OCI-LY1 (cell line): Measurements from ENCODE around the gene GLB1L.

Experiments
- H2AFZ ChIP-seq: fragments of 200-600 bp; sonication (generic), shearing (Covaris generic); 2 replicates; pipeline ENCODE4 v1.6.0; 2014; ENCODE audit warnings: antibody characterized with exemption, mild to moderate bottlenecking, low read length
- H3F3A ChIP-seq: fragments of 200-600 bp; sonication (generic), shearing (Covaris generic); 2 replicates; pipeline ENCODE4 v1.6.0; 2014; ENCODE audit warnings: mild to moderate bottlenecking, antibody characterized with exemption, low read length, moderate library complexity; ENCODE audit not compliant: insufficient read depth
- H3K27ac ChIP-seq: fragments of 200-600 bp; sonication (generic); 2 replicates; pipeline ENCODE4 v1.5.1; 2014; ENCODE audit warnings: low read length, mixed run types, mild to moderate bottlenecking, low read depth; ENCODE audit not compliant: poor library complexity, severe bottlenecking
- H3K27me3 ChIP-seq: fragments of 200-600 bp; sonication (generic); 2 replicates; pipeline ENCODE4 v1.6.0; 2014; ENCODE audit warnings: antibody characterized with exemption, mild to moderate bottlenecking, low read length, moderate library complexity; ENCODE audit not compliant: insufficient read depth
- H3K36me3 ChIP-seq: fragments of 200-600 bp; sonication (generic); 2 replicates; pipeline ENCODE4 v1.6.1; 2014; ENCODE audit warnings: mild to moderate bottlenecking, antibody characterized with exemption, low read length, moderate library complexity, mixed read lengths; ENCODE audit not compliant: insufficient read depth
- H3K4me1 ChIP-seq: fragments of 200-600 bp; sonication (generic); 2 replicates; pipeline ENCODE4 v1.5.1; 2014; ENCODE audit warnings: mild to moderate bottlenecking, low read length, moderate library complexity; ENCODE audit not compliant: insufficient read depth, severe bottlenecking
- H3K4me2 ChIP-seq: fragments of 200-600 bp; sonication (generic), shearing (Covaris generic); 2 replicates; pipeline ENCODE4 v1.6.1; 2014; ENCODE audit warnings: low read length
- H3K4me3 ChIP-seq: fragments of 200-600 bp; sonication (generic); 2 replicates; pipeline ENCODE4 v1.5.1; 2014; ENCODE audit warnings: low read length, low read depth, mild to moderate bottlenecking, mixed read lengths; ENCODE audit not compliant: poor library complexity, severe bottlenecking
- H3K79me2 ChIP-seq: fragments of 200-600 bp; shearing (Covaris generic); 2 replicates; pipeline ENCODE4 v1.6.1; 2016; ENCODE audit warnings: mixed run types, low read length, mixed read lengths; ENCODE audit not compliant: insufficient read depth
- H3K9ac ChIP-seq: fragments of 200-600 bp; sonication (generic), shearing (Covaris generic); 2 replicates; pipeline ENCODE4 v1.6.1; 2014; ENCODE audit warnings: mild to moderate bottlenecking, low read length, mixed read lengths
- H3K9me2 ChIP-seq: fragments of 200-600 bp; sonication (generic), shearing (Covaris generic); 2 replicates; pipeline ENCODE4 v1.6.1; 2014; ENCODE audit warnings: low read depth, mild to moderate bottlenecking, low read length, mixed read lengths
- H3K9me3 ChIP-seq: fragments of 200-600 bp; shearing (Covaris generic); 2 replicates; pipeline ENCODE4 v1.6.1; 2014; ENCODE audit warnings: low read length, mixed read lengths
- H4K20me1 ChIP-seq: fragments of 200-600 bp; sonication (generic), shearing (Covaris generic); 2 replicates; pipeline ENCODE4 v1.6.0; 2016; ENCODE audit warnings: mild to moderate bottlenecking, low read length; ENCODE audit not compliant: insufficient read depth
- EZH2 ChIP-seq: fragments of 200-600 bp; sonication (generic), shearing (Covaris generic); IDR thresholded peaks from 2 replicates; pipeline ENCODE4 v1.8.0; 2017; ENCODE audit warnings: borderline replicate concordance, mixed run types, mild to moderate bottlenecking, antibody characterized with exemption, low read length, moderate library complexity, mixed read lengths
- TF ChIP-seq, protein P1 (sequence below): fragments of 200-600 bp; sonication (generic), shearing (Covaris generic); IDR thresholded peaks from 2 replicates; pipeline ENCODE4 v1.5.1; 2017; ENCODE audit warnings: mild to moderate bottlenecking, antibody characterized with exemption, low read length, moderate library complexity, mixed read lengths

The GLB1L gene

DNA sequence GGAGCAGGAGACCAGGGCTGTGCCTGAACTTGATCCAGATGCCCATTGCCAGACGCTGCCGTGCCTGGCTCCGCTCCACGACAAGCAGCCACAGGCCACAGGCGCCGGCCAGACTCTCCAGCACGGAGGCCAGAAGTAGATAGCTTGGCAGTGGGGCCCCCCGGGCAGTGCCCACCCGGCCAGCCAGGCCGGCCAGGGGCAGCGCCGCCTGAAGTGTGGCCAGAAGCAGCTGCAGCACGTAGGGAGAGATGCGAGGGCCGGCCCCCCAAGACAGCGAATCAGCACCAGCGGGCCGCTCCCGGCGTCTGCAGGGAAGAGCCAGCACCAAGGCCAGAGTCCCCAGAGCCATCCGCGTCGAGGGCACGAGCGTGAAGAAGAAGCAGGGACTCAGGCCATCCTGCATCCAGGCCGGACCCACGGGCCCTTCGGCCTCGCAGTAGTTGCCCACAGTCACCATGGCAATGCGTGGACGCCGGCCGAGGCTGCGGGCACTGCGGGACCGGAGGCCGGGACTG lies 27.0 kb downstream of the GLB1L start:
- Histone ChIP-seq H3K27ac (peak overlapping the region; percentile 54), H3K79me2 (no peaks in the 10 kb centered on the region), H3K4me1 (peaks cover 21% of the 10 kb centered on the region), H2AFZ (no peak overlapping the region), H3K9me2 (no peaks in the 10 kb centered on the region), H3K4me3 (peak overlapping the region; percentile 84), H4K20me1 (no peaks in the 10 kb centered on the region), H3K36me3 (peaks cover 70% of the 10 kb centered on the region; the same call in 1 of the 2 replicates), H3K9ac (peak overlapping the region; percentile 86), H3F3A (no peaks in the 10 kb centered on the region), H3K4me2 (peak overlapping the region; percentile 92), H3K27me3 (no peaks in the 10 kb centered on the region), H3K9me3 (no peaks in the 10 kb centered on the region)
- TF ChIP-seq EZH2: no peak
- TF ChIP-seq, protein P1, sequence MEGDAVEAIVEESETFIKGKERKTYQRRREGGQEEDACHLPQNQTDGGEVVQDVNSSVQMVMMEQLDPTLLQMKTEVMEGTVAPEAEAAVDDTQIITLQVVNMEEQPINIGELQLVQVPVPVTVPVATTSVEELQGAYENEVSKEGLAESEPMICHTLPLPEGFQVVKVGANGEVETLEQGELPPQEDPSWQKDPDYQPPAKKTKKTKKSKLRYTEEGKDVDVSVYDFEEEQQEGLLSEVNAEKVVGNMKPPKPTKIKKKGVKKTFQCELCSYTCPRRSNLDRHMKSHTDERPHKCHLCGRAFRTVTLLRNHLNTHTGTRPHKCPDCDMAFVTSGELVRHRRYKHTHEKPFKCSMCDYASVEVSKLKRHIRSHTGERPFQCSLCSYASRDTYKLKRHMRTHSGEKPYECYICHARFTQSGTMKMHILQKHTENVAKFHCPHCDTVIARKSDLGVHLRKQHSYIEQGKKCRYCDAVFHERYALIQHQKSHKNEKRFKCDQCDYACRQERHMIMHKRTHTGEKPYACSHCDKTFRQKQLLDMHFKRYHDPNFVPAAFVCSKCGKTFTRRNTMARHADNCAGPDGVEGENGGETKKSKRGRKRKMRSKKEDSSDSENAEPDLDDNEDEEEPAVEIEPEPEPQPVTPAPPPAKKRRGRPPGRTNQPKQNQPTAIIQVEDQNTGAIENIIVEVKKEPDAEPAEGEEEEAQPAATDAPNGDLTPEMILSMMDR: no peak

DNA sequence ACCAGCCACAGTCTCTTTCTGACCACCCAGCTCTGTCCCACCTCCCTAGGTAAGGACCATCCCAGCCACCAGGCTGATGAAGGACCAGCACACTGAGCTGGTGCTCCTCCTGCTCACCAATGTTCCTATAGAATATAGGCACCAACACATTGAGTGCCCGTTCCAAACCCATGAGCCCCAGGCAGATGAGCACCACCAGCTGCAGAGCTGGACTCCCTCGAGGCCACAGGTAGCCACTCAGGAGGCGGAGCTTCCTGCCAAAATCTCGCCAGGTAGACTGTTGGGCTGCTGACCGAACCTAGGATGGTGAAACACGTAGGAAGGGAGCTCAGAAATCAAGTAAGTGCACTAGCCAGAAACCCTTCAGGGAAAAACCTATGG lies 28.7 kb downstream of the GLB1L start:
- Histone ChIP-seq H3K9ac (no peak overlapping the region), H3K27ac (peak overlapping the region; percentile 13), H3K4me3 (no peak overlapping the region), H3K9me3 (no peaks in the 10 kb centered on the region), H4K20me1 (no peaks in the 10 kb centered on the region), H3K4me1 (peaks cover 21% of the 10 kb centered on the region), H3K36me3 (peaks cover 69% of the 10 kb centered on the region), H3F3A (no peaks in the 10 kb centered on the region), H3K27me3 (no peaks in the 10 kb centered on the region), H3K79me2 (no peaks in the 10 kb centered on the region), H3K4me2 (no peak overlapping the region), H3K9me2 (no peaks in the 10 kb centered on the region), H2AFZ (no peak overlapping the region)
- TF ChIP-seq EZH2: no peak
- TF ChIP-seq, protein P1: no peak

DNA sequence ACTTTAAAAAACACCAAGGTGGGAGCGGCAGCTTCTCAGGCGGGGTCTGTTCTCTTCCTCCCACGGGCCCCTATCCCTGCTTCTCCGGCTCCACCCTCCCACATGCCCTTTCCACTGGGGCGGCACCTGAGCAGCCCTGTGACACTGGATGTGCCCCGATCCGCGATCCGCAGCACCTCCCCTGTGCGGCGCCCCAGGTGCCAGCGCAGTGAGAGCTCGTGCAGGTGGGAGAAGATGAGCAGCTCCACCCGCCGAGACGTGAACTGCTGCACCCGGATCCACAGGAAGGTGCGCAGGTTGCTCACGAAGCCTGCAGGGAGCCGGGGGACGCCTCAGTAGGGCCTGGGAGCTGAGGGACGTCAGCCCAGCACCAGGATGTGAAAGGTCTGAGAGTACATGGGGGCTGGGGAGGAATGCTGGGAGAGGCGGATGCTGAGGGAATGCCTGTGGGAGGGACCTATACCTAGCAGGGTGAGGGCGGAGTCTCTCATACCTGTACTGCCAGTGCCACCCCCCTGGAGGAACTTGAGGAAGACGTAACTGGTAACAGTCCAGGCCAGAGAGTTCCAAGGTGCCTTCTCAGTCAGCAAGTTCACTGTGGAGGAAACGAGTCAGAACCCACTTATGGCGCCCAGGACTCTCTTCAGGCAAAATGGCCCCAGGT lies 29.2 kb downstream of the GLB1L start:
- no peaks in the 10 kb centered on the region for H3K9me2 ChIP-seq
- H3K27ac ChIP-seq: peak overlapping the region; percentile 13
- no peaks in the 10 kb centered on the region for H4K20me1 ChIP-seq
- H3K4me3 ChIP-seq: no peak overlapping the region
- H3K4me1 ChIP-seq: peaks cover 21% of the 10 kb centered on the region
- H3K4me2 ChIP-seq: no peak overlapping the region
- H3K79me2 ChIP-seq: no peaks in the 10 kb centered on the region
- TF ChIP-seq EZH2: no peak
- TF ChIP-seq, protein P1: no peak
- no peaks in the 10 kb centered on the region for H3K27me3 ChIP-seq
- H2AFZ ChIP-seq: no peak overlapping the region
- no peaks in the 10 kb centered on the region for H3K9me3 ChIP-seq
- H3F3A ChIP-seq: no peaks in the 10 kb centered on the region
- H3K9ac ChIP-seq: no peak overlapping the region
- H3K36me3 ChIP-seq: peaks cover 67% of the 10 kb centered on the region
